NCI-H526 (cell line): ENCODE measurements around the gene ZNF343.

Experiments used
- DNase-seq, 2 experiments: peaks; one replicate each; lab custom pipeline; 2025; lab: John Stamatoyannopoulos, UW

ZNF343 gene

DNA sequence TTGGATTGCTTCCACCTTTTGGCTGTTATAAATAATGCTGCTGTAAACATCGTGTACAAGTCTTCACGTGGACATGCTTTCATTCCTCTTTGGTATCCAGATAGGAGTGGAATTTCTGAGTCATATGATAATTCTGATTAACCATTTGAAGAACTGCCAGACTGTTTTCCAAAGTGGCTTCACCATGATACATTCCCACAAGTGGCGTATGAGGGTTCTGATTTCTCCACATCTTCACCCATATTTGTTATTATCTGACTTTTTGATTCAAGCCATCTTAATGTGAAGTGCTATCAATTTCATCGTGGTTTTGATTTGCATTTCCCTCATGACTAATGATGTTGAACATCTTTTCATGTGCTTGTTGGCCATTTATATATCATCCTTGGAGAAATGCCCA lies 35.2 kb downstream of the ZNF343 start:
- no peak for DNase-seq

DNA sequence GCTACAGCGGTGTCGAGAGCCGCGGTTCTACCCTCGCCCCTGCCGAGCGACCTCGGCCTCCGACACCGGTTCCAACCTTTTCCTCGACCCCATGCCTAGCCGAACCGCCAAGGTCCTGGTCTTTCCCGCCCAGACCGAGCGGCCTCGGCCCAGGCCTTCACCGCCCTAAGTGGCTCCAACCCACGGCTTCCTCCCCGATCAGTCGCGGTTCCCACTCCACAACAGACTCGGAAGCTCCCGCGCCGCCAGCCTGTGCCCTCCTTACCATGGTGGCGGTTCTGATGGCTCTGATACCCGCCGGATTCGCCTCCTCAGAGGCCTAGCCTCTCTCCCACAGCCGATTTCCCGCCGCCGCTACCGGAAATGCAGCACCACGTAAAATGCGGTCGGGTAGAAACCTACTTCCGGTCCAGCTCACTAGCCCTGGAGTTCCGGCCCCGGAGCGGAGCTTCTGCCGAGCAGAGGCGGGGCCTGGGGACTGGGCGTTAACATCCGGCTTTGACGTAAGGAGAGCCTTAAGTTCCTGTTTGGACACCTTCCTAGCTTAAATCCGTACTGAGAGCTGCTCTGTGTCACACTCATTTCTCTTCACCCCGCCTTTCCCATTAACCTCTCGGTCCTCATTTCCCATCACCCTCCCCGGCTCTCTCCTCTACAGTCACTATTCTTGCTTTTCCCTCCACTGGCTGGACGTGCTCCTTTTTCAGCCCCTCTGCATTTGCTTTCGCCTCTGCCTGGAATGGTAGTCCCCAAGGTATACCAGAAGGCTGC lies 38.1 kb downstream of the ZNF343 start, which contains the start of gene SNRPB:
TSS of gene SNRPB (minus strand) at position 367 of the 771 bp plus-strand sequence. CDS start at position 268, 99 bp downstream.
- DNase-seq: peak; percentile 98 to 99

DNA sequence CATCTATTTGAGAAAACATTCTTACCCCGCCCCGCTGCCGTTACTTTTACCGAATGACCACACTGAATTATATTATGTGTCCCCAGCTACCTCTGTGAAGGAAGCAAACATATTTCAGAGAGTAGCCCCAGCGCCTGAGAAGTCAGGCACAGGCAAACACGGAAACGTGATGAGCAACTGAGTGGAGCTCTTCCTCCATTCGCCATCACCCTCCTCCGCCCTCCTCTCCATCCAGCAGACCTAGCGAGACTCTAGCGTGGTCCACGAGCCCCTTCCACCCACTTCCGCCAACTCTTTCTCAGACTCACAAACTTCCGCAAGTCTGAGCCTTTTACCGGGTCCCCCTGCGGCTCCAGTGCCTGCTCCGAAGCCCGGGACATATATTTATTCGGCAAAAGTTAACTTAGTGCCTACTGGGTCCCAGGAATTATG lies 38.7 kb downstream of the ZNF343 start:
- peak; percentile 46 to 59 for DNase-seq

DNA sequence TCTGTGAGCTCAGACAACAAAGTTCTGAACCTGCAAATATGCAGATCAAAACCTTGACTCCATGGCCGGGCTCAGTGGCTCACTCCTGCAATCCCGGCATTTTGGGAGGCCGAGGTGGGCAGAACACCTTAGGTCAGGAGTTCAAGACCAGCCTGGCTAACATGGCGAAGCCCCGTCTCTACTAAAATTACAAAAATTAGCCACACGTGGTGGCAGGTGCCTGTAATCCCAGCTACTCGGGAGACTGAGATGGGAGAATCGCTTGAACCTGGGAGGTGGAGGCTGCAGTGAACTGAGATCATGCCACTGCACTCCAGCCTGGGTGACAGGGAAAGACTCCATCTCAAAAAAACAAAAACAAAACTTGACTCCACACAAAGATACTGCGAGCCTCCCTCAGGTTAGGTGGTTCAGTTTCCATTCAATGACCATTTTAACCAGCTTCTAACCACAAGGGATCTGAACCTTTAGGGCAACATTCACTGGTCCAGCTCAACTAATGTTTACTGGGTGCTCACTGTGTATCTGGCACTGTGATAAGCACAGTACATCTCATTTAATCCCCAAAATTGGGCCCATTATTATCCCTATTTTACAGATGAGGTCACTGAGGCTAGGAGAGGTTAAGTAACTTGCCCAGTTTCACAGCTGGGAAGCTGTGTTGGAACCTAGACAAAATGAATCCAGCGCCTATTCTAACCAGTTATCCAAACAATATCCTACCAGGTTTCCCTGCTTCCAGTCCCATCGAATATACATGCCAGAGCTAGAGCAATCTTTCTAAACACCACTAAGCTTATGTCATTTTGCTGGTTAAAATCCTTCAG lies 39.9 kb downstream of the ZNF343 start:
- no peak for DNase-seq

DNA sequence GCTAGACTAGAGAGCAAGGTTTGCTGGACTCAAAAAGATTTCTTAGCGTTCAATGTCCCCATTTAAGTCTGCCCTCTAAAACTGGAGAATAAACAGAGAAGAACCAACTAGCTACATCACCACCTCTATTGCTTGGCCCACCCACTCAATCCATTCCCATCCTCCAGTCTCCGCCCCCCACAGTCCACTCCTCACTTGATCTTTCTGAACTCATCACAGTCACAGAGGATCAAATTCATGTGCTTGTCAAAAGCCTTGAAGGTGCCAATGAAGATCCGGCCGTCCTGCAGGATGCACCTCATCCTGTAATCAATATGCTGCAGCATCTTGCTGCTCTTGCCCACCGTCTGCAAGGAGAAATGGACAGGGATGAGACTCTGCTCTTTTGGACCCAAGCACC lies 41.3 kb downstream of the ZNF343 start:
- no peak for DNase-seq

DNA sequence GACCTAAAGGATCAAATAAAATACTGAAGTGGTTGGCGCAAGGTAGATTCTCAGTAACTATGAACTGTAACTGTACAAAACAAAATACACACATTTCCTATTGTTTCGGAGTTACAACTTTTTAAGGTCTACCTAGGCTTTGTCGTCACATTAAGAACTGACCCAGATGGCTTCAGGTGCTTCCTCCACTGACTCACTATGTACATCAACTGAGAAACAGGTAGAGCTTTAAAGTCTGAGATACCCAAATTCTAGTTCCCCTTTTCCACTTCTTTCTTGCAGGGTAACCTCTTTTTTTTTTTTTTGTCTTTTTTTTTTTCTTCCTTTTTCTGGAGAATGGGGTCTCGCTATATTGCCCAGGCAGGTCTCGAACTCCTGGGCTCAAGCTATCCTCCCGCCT lies 43.6 kb downstream of the ZNF343 start:
- DNase-seq: no peak

DNA sequence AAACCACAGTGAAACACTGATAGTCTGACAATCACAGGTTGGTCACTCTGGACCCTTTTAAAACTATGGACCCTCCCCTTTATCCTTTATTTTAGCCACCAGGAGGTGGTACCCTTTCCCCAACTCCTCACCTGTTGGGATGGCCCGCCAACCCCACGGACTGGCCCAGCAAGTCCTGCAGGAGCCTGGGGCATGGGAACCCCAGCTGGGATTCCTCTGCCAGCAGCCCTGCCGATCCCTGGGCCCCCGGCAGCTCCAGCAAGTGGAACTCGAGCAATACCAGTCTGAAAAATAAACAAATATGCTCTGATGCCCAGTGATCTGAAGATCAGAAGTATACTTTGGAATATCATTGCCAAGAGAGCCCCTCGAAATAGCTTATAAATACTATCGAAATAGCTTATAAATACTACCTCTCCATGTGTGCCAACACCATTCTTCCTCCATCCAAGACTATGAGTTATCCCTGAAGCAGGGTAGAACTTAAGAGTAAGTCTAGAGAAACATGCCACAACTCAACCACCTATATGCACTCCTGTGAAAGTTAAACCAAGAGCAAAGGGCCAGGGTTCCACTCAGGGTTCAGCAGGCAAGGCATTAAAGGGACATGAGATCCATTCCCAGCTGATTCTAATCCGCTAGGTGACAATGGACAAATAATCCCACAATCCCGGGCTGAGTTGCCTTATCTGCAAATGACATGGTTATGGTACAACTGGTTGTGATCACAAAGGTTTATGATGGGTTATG lies 44.9 kb downstream of the ZNF343 start:
- peak; percentile 10 to 46 for DNase-seq

DNA sequence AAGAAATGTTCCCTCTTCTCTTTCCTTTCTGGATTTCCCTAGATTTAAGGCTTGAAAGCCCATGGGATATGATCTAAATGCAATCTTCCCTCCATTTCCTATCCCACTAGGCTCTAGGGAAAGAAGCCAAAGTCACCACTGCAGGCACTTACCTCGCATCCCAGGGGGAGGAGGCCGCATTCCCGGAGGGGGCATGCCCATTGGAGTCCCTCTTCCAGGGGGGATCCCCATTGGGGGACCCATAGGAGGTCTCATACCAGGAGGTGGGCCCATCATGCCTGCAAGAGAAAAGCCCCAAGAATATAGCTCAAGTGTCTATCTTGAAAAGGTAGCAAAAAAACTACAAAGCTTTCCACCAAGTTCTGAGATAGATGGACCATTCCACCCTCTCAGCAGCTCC lies 46.2 kb downstream of the ZNF343 start:
- no peak for DNase-seq

DNA sequence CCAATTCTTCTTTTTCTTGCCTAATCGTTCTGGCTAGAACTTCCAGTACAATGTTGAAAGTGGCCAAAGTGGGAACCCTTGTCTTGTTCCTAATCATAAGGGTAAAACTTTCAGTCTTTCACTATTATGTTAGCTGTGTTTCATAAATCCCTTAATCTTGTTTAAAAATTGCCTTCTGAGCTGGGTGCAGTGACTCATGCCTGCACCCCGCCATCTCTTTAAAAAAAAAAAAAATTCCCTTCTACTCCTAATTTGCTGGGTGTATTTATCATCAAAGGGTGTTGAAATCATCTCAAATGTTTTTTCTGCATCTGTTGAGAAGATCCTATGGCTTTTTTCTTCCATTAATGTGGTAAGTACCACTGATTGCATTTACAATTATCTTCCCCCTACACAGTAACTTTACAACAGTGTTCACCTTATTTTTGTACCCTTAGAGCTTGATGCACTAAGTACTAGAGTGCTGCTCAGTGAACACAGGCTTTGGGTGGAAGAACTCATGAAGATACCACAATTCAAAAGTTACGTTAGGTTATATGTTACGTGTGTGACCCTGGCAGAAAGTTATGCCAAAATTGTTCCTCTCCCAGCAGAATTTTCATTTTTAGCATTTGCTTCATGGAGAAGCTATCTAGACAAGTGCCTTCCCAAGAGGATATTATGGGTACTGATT lies 47.8 kb downstream of the ZNF343 start:
- DNase-seq: no peak

DNA sequence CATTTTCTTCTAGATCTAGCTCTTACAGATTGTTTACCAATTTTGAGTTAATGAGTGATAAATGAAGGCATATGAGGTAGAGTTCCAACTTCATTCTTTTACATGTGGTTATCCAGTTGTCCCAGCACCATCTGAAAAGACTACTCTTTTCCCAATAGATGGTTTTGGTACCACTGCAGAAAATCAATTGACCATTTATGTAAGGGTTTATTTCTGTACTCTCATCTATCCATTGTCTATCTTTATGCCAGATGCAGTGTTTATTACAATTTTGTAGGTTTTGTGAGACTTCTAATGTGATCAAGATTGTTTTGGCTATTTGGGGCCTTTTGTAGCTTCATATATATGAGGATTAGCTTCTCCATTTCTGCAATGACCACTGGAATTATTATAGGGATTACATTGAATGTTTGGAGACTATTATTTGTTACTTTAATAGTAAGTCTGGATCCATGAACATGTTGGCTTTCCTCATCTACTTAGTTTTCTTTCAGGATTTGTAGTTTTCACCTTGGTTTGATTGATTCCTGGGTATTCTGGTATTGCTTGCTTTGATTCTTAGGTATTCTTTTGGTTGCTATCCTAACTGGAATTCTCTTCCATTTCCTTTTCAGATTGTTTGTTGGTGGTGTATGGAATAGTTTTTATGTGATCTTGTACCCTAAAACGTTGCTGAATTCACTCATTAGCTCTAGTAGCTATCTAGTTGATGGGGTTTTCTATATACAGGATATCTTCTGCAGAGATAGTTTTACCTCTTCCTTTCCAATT lies 48.5 kb downstream of the ZNF343 start:
- DNase-seq: no peak

DNA sequence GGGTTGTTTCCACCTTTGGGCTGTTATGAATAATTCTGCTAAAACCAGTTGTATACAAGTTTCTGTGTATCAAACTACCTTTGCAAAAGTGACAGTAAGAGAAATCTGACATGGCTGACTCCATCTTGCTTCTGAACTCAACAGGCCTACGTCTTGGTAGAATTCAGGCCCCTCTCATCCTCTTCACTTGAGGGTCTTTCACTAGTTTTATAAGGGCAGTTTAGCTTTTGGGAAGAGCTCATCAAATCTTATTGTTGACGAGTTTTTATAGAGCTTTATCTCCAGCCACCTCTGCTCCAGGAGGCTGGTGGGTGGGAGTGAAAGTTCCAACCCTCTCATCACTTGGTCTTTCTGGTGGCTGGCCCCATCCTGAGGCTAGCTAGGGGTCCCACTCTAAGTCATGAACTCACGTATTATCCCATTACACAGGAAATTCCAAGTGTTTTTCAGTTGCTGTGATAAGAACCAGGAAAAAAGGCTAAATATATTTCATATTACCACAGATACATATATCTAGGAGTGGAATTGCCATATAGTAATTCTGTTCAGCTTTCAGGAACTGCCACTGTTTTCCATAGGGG lies 49.7 kb downstream of the ZNF343 start:
- DNase-seq: no peak

DNA sequence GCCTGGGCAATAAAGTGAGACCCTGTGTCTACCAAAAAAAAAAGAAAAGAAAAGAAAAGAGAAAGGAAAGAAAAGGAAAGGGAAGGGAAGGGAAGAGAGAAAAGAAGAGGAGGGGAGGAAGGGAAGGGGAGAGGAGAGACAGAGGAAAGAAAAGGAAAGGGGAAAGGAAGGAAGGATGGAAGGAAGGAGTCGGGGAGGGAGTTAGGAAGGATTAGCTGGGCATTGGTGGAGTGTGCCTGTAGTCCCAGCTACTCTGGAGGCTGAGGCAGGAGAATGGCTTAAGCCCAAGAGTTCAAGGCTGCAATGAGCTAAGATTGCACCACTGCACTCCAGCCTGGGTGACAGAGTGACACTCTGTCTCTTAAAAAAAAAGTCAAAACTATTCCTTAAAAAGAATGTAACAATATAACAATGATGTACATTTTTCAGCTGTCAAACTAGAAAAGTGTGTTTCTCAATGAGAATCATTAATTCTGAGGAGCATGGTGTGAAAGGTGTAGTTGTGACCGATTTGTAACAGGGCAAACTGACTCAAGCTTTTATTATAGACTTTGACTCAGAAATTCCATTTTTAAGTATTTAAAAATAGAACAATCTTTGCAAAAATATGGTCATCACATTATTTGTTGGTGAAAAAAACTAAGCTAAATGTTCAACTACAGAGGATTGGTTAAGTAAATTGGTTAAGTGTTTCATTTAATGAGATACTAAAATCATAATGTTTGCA lies 52.8 kb downstream of the ZNF343 start:
- no peak for DNase-seq

DNA sequence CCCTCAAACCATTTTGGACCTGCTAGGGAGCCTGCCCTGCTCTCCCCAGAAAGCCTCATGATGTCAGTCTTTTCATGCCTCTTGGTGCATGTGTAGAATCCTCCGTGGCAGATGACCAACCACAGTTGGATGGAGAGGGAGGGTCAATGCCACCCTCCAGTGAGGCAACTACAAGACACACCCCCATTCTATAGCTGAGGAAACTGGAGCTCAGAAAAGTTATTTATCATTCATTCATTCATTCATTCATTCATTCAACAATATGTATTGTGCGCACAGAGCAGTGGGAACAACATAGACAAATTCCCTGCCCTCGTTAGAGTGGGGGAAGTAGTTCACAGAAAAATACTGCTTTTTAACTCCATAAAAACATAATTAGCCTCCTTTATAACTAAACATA lies 54.9 kb downstream of the ZNF343 start:
- no peak for DNase-seq

DNA sequence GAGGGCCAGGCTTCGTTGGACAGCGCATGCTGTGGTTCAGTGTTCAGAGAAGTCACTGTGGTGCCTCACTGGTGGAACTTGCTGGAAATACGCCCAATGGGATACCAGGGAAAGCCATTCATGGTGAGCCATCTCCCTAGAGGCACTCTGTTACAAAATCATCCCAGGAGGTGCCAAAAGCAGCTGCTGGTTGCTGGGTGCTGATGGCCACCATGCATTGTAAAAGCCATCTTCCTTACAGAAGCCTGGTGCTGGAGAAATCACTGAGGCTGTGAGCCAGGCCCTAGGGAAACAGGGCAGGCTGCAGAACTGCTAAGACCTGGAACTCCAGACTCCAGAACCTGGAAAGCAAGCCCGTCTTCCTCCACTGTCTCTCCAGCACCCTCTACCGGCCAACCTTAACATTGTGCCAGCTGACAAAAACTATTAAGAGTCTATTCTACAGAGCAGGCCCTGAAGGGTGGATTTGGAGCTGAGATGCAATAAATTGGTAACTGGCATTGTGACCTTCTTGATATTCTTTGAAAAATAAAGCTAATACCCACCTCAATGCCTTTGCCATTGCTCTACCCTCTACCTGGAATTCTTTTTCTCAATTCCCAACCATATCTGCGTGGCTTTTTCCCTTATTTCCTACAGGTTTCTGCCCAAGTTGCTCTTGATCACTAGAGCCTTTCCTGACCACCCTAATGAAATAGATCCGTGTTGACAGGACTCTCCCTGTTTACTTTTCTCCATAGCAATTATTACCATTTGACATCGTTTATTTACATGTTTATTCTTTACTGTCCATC lies 56.6 kb downstream of the ZNF343 start:
- peak; percentile 77 to 89 for DNase-seq

DNA sequence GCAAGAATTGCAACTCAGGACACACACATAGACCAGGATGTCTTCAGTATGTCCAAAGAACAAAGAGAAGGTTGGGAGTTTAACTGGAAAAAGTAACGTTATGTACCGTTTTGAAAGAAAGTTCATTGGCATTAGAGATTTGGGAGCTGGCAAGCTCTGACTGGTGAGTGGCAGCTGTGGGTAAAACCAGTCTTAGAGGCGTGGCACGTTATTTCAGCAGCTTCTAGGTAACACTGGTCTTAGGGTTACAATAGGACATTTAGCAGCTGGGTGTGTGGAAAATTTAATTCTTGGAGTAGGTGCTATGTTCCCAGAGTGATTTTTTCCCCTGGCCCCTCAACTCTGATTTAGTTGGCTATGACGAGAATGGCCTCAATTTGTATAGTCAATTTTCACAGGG lies 57.3 kb downstream of the ZNF343 start:
- no peak for DNase-seq

DNA sequence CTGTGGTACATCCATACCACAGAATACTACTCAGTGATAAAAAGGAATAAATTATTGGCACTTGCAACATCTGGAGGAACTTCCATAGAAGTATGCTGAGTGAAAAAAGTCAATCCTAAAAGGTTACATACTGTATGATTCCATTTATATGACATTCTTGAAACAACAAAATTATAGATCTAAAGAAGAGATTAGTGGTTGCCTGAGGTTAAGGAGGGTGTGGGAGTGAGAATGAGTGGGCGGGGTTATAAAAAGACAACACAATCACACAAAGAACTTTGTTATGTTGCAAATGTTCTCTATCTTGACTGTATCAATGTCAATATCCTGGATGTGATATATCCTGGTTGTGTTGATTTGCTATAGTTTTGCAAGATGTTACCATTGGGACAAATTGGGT lies 59.3 kb downstream of the ZNF343 start:
- no peak for DNase-seq

DNA sequence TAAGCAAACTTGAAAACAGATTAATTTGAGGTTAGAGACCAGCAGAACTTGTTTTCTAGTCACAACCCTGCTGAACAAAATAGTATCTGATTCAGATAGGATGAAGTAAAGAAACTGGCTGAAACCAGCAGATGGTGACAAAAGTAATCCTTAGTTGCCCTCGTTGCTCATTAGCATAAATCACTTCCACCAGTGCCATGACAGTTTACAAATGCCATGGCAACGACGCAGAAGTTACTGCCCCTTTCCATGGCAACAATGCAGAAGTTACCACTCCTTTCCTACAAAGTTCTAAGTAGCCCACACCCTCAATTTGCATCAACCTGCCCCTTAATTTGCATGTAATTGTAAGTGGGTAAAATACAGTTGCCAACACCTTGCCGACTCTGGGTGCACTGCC lies 61.9 kb downstream of the ZNF343 start:
- peak; percentile 56 to 76 for DNase-seq
